ENCODE measurements around the gene RNF113B. TPM values are rescaled to one million over a fixed set of nuclear protein-coding genes. Genes with fewer than 3 reads are reported as not detected.

The RNF113B gene
- total and polyA plus RNA-seq, 2 of the 13 experiments (the other 11 are each of a cell fraction or from before 2014, with no cell fraction given) = not detected

GRCh38 chr13:98204546-98204945, 27.5 kb upstream of the RNF113B start (continued):
- no peak for TF ChIP-seq ZFY (CRISPR knock-in tag; IDR thresholded peaks at IDR 0.05)
- TF ChIP-seq, protein P1, sequence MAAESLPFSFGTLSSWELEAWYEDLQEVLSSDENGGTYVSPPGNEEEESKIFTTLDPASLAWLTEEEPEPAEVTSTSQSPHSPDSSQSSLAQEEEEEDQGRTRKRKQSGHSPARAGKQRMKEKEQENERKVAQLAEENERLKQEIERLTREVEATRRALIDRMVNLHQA (CRISPR knock-in tag; IDR thresholded peaks at IDR 0.05) = no peak
- TF ChIP-seq SOX13 (IDR thresholded peaks at IDR 0.05) = no peak
- TF ChIP-seq SOX13 (CRISPR knock-in tag; conservative IDR thresholded peaks at IDR 0.05 in 1 of 2, IDR thresholded peaks at IDR 0.05 in 1 of 2) = no peak

DNA sequence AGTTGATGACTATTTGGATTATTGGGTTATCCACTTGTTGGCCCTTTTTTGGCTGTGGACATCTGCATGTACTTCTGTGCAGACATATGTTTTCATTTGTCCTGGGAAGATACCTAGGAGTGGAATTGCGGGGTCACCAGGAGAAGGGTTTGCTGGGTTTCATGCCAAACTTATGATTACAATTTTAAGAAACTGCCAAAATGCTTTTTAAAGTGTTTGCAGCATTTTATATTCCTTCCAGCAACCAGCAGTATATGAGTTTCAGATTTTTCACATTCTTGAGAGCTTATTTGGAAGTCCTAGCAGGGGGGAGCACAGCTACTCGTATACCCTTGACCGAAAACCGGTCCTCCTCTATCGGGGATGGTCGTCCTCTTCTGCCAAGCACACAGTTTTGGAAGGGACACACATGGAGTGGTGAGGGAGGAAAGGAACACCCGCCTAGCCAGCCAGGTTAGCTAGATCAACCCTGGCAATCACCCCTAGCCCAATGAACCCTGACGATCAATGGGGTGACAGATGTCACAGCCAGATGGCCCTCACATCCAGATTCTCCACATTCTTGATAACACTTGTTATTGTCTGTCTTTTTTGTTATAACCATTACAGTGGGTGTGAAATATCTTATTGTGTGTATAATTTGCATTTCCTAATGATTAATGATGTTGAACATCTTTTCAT, 26.7 kb upstream of the RNF113B start:
- intact Hi-C loops (cut with micrococcal nuclease; ENCODE audit: unreplicated experiment) (loop anchor here (10.0 kb wide), 1 partner anchor 641 kb away; no protein-coding TSS in a partner anchor), in situ Hi-C loops (cut with HindIII; ENCODE audit: extremely low pct_ligation_motif_present, low pct_unique_long_range_greater_than_20kb) (no loop called here)
- ChIA-PET CTCF (ENCODE audit: low intra/inter-chr PET ratio, low total read pairs) (no interaction called here), POLR2A (no interaction called here)
- Histone ChIP-seq H3K9ac (ENCODE audit: insufficient read depth, low read depth, low read length) (no peak overlapping the region), H3K4me1 (ENCODE audit: insufficient read depth, low read length) (peaks cover 68% of the 10 kb centered on the region), H3K27ac (ENCODE audit: extremely low read length, insufficient read depth, low read length) (no peak overlapping the region), H4K20me1 (ENCODE audit: insufficient read depth, low read length) (peaks cover 58% of the 10 kb centered on the region), H3K27me3 (ENCODE audit: control insufficient read depth in 1 of 2, insufficient read depth in 2 of 2, low read length in 2 of 2) (no peaks in the 10 kb centered on the region), H2AFZ (ENCODE audit: low read length) (no peak overlapping the region), H3K36me3 (replicated peaks in 1 of 2; ENCODE audit: control insufficient read depth in 1 of 2, insufficient read depth in 2 of 2, low read length in 2 of 2) (peaks cover 7 to 29% of the 10 kb centered on the region in 2 experiments; a peak in 4 of 5 replicates), H3K4me3 (replicated peaks in 1 of 3; ENCODE audit: insufficient read depth in 1 of 3, low read depth in 2 of 3, low read length in 3 of 3) (no peak overlapping the region), H3K9me3 (ENCODE audit: low read length) (peaks cover 28% of the 10 kb centered on the region; the same call in 1 of the 2 replicates), H3K4me2 (ENCODE audit: low read depth, low read length) (no peak overlapping the region), H3K79me2 (ENCODE audit: insufficient read depth, low read length) (peaks cover 99% of the 10 kb centered on the region)
- FAIRE-seq = no peak
- DNase-seq (ENCODE audit: low spot score) = no peak
- TF ChIP-seq ZNF7 (CRISPR knock-in tag; IDR thresholded peaks at IDR 0.05) (peak; percentile 45; the same call in 1 of the 2 replicates), ZBTB38 (CRISPR knock-in tag; IDR thresholded peaks at IDR 0.05) (no peak), EEA1 (CRISPR knock-in tag; IDR thresholded peaks at IDR 0.05; ENCODE audit: borderline replicate concordance) (no peak), RBM22 (optimal IDR thresholded peaks at IDR 0.05; ENCODE audit: low read length) (peak; percentile 42), RFX3 (CRISPR knock-in tag; IDR thresholded peaks at IDR 0.05) (no peak)
- WGBS (ENCODE audit: low lambda C conversion rate) = 98% methylated on average over 8 of the region's 8 CpGs
- ATAC-seq = no peak
- no TSS peak for BruUV-seq (replicated peaks)
